CD4-positive, alpha-beta T cell treated with Interleukin-2 at 100 ng/mL for 4 hours (primary cell): Measurements from ENCODE around the gene KRTAP1-5.
"Not testable (repeated sequence)": the region's sequence is repeated elsewhere in the genome, so short reads cannot be mapped to it uniquely, and the experiment has no call there.

ENCODE experiments used
- DNase-seq: peaks from one replicate; pipeline ENCODE4 v3.0.0-alpha.2; 2020; ENCODE audit warnings: low spot score

The KRTAP1-5 gene

DNA sequence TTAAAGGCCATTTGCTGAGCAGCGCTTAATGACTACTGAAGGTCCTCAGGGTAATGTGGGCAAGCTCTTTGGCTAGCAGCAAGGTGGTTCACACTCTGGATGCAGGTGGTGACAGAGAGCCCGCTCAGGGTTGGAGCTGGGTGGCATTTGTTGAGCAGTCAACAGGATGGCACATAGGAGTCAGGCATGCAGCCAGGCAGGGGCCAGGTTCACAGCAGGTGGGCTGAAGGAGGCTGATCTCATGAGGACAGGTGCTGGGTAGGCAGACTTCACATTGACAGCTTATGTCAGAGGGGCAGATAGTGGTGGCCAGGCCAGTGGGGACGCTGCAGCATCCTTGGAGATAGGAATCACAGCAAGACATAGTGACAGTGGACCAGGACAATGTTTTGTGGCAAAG lies 22.6 kb downstream of the KRTAP1-5 start:
- DNase-seq, result no peak

DNA sequence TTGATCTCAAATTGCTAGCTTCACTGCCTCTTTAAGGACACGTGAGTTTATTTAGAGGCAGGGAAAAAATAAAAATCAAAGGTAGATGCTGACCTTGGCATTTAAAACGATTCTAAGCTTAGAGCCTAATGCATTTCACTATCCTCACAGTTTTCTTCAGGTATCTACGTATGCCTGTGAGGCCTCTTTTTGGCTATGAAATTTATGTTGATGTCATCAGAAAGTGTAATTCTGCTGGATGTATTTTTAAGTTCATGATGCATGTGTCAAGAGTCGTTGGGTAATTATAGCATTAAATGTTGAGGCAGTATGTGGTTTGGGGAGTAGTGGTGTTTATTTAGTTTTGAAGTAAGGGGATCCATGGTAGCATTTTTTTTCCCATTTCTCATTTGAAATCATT lies 23.1 kb downstream of the KRTAP1-5 start:
- DNase-seq, result no peak

DNA sequence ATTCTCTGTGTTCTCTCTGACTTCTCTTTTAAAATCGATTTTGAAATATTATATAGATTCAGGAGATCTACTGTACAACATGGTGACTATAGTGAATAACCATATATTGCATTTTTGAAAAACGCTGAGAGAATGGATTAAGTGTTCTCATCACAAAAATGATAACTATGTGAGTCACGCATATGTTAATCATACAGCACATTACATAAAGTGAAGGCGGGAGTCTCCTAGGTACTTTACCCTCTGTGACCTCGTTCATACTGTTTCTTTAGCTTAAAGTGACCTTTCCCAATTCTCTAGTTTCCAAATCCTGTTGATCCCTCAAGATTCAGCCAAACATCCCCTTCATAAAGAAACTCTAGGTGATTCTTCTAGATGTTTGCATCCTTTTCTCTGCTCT lies 24.2 kb downstream of the KRTAP1-5 start:
- no peak for DNase-seq

DNA sequence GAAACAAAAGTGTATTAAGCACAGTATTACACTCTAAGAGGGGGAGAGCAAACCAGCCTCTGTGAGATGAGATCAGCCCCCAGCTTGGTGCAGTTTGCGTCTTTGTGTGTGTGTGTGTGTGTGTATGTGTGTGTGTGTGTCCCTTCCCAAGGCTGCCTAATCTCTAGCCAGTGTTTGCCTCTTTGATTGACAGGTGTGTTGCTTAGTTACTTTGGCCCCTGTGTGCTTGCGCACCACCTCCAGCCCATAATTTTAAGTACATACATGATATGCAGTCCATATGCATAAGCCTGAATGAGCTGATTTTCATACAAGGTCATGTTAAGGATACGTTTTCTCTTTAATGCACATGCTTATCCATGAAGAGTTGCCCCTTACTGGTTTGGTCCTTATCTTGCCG lies 25.2 kb downstream of the KRTAP1-5 start:
- no peak for DNase-seq

DNA sequence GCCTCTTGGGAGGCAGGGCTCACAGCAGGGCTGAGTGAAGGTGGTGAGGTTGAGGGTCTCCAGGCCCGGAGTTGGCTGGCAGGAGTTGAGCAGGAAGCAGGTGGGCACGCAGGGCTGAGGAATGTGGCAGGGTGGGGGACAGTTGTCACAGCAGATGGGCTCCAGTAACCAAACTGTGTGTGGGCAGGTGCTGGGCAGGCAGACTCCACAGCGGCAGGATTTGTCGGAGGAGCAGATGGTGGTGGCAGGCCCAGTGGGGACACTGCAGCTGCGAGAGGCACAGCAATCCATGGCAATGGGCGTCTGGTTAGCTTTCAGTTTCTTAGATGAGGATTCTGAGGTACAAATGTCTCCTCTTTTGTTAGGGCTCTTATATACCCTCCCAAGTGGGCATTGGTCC lies 27.4 kb downstream of the KRTAP1-5 start, which contains the start of gene KRTAP3-2:
TSS of gene KRTAP3-2 (minus strand) at position 344 of the 400 bp plus-strand sequence. CDS start at position 291, 53 bp downstream.
- DNase-seq, result not testable (repeated sequence)

DNA sequence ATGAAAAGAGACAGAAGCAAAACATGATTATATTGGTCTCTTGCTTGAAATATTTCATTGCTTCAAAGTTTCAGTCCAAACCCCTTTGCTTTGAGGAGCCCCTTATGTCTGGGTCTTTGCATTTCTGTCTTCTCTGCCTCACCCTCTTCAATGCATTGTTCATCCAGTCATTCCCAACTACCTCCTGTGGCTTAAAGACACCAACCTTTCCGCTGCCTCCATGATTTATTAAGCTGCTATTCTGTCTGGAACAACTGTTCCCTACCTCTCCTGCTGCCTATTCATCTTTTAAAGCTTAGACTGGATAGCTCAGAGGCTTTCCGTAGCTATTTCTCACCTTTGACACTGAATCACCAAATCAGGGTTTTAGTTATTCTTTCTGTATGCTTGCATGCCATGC lies 29.6 kb downstream of the KRTAP1-5 start:
- no peak for DNase-seq

DNA sequence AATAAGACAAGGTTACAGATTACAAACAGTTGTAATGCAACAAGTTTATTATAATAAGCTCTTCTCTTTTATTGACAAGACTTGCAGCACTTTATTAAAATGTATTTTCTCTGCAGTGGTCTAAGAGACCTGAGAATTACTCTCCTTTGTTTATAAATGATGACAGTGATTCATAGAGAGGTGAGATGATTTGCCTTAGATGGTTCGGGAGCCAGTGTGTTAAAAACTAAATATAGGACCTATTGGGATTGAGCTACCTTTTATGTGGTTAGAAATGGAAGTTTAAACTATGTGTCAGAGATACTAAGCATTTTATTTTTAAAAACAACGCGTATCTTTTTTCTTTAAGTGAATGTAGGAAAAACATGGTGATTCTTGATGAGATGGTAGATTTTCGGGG lies 30.2 kb downstream of the KRTAP1-5 start:
- no peak for DNase-seq

DNA sequence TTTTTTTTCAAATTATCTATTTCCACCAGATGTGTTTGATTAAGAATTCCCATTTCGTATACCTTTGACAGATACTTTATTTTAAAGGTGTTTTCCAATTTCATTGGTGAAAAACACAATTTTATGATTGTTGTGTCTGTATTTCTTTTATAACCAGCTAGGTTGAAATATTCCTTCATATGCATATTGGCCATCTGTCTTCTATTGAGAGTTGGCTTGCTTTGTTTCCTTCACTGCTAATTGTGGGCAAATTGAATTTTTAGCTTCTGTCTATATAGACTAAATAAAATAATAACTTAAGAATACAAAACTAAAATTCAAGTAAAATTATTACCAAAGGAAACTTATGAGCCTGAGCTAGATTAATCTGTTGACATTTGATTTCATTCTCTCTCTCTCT lies 31.9 kb downstream of the KRTAP1-5 start:
- no peak for DNase-seq

DNA sequence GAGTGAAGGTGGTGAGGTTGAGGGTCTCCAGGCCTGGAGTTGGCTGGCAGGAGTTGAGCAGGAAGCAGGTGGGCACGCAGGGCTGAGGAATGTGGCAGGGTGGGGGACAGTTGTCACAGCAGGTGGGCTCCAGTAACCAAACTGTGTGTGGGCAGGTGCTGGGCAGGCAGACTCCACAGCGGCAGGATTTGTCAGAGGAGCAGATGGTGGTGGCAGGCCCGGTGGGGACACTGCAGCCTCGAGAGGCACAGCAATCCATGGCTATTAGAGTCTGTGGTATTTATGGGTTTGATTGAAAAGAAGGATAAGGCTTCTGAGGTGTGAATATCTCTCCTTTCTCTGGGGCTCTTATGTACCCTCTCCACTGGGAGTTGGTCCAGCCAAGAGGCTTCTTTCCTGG lies 33.2 kb downstream of the KRTAP1-5 start, which contains the start of gene KRTAP3-3:
TSS of gene KRTAP3-3 (minus strand) at position 326 of the 400 bp plus-strand sequence. CDS start at position 259, 67 bp downstream.
- DNase-seq, result no peak

DNA sequence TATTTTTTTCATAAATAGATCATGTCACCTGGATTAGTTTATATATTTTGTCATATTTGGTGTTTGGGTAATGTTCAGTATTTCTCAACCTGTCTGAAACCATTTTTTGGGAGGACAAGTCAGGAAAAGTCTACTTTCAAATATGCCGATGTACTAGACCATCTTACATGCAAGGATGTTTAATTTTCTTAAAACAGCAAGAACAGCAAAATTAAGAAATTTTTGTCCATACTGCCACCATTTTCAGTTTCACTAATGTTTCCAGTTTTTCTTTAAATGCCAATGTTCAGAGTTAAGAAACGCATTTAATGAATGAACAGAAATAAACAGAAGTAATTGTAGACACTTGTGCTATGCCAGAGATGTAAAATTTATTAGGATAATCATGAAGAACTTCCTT lies 33.9 kb downstream of the KRTAP1-5 start:
- DNase-seq, result no peak

DNA sequence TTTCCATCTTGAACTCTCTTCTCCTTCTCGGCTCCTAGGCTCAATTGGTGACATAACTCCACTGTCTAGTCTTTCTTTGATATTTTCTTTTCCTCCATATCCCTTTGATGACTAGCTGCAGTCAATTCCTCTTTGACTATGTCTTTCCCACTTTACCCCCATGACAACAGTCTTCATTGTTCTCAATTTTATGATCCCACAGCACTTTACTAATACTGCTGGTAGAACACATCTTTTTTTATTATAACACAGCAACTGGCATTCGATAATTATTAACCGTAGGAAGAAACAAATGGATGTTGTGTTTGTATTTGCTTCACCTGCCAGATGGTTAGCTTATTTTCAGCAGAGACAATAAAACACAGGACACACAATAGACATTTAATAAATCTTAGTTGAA lies 34.3 kb downstream of the KRTAP1-5 start:
- DNase-seq, result no peak

DNA sequence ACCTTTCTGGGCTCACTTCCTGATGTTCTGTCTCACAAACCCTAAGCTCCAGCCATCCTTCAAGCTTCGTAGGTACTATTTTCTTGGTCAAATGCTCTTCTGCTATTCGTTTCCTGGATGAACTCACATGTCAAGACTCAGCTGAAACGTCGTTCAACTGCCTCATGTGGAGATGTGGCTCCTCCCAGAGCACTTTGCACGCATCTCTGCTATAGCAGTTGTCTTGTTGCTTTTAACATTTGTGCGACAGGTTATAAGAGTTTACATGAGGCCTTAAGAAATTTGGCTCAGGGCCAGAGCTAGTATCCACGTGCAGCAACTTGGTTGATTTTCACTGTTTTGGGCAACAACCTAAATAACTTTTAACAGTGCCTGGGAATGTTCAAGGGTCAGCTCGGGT lies 40.1 kb downstream of the KRTAP1-5 start:
- DNase-seq, result no peak

DNA sequence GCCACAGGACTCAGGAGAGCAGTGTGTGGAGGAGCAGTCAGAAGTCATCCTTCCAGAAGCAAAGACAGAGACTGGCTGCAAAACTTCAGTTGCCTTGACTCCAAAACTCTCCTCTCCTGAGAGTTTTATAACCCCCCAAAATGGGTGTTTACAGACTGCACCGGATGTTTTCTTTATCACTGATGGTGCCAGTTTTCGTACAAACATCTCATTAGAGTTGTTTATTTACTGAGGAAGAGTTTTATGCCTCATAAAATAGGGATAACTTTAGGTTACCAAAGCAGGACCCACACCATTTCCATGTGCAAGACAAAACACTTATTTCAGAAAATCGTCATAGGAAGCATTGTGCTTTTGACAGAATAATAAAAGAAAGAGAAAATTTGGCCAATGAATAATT lies 42.8 kb downstream of the KRTAP1-5 start, which contains the start of gene KRT40:
TSS of gene KRT40 (minus strand) at position 101 of the 400 bp plus-strand sequence. CDS start at position 48, 53 bp downstream.
- no peak for DNase-seq

DNA sequence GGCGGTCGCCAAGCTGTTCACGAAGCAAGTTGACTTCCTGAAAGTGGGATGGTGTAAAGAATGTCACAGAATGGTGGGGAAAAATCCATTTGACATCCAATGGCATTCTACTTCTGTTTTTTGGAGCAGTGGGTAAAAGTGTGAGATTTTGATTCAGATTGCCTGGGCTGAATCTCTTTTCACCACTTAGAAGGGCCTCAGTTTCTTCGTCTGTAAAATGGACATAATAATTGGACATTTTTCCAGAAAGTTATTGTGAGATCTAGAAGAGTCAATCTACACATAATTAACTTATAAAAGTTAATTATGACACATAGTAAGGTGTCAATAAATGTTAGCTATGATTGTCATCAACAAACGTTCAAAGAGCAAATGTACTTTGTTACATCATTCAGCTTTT lies 45.9 kb downstream of the KRTAP1-5 start:
- DNase-seq, result no peak

DNA sequence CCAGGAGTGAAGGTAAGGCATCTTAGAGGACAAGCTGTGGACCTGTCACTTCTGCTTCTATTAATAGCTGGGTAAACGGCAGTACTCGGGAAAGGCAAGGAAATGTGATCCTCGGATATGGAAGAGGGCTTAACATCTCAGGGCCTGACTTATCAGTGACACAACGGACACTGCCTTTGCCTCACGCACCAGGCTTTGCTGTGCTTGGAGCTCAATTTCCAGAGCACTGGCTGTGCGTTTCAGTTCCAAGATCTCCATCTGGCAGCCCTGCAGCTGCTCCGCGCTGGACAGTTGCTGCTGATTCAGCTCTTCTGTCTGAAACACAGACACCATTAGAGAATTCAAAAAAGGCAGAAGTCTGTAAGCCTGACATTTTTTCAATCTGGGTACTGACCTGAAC lies 46.4 kb downstream of the KRTAP1-5 start:
- no peak for DNase-seq

DNA sequence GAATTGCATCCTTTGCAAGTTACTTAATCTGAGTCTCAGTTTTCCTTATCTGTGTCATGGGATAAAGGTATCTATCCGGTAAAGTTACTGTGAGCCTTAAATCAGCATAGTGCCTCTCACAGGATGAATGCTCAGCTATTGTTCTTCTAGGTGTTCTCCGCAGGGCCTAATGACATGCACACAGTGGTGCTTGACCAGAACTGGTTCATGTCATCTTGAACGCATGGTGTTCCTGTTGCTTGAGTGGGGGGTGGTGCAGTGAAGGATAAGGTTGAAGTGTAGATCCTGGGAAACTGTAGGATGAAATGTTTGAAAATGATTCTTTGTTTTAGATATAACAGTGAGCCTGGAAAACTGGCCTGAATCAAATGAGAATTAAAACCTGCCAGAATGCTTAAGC lies 46.9 kb downstream of the KRTAP1-5 start:
- no peak for DNase-seq

DNA sequence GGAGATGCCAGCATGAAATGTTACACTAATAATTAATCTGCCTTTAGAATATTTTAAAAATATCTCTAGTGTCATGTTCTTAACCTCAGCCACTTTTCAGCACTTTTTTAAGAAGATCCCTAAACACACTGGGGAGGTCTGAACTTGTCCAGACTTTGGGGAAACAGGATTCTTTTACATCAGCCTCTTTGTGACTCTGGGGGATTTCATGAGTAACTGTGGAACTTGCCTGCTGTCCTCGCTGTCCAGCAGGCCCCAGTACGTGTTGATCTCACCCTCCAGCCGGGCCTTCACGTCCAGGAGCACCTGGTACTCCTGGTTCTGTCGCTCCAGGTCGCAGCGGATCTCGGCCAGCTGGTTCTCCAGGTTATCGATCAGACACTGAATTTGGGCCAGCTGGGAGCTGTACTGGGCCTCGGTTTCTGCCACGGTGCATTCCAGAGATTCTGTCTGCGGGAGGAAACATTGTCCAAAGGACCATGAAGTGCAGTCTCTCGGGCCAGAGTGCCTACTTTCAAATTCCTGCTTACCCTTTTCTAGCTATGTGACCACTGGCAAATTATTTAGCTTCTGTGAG lies 48.3 kb downstream of the KRTAP1-5 start:
- DNase-seq, result no peak
